ENCODE measurements around the gene SERP1. TPM values are rescaled to one million over a fixed set of nuclear protein-coding genes. Genes with fewer than 3 reads are reported as not detected.

SERP1 gene
- polyA plus RNA-seq, 1 of the 3 experiments (the other 2 are of a cell fraction): 77.4 TPM

DNA sequence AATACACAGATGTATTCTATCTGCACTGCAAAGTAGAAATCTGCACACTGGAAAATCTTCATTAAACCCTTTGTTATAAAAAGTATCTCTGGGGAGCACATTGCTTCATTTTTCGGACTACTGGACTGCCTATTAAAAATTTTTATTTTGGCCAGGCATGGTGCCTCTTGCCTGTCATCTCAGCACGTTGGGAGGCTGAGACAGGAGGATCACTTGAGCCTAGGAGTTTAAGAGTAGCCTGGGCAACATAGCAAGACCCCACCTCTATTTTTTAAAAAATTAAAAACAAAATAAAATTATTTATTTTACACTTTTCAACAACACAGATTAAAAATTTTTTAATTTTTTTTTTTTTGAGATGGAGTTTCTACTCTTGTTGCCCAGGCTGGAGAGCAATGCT, 6.0 kb downstream of the SERP1 start:
- H3F3A ChIP-seq (replicated peaks; ENCODE audit: insufficient read depth): peaks cover 18% of the 10 kb centered on the region
- H3K4me3 ChIP-seq (ENCODE audit: low read depth in 2 of 2, low read length in 1 of 2): no peak overlapping the region
- peaks cover 35% of the 10 kb centered on the region for H4K20me1 ChIP-seq (ENCODE audit: insufficient read depth)
- no peaks in the 10 kb centered on the region for H3K9me3 ChIP-seq
- ChIA-PET CTCF (no interaction called here), POLR2A (no interaction called here)
- H3K27me3 ChIP-seq (ENCODE audit: insufficient read depth): no peaks in the 10 kb centered on the region
- WGBS (ENCODE audit: low lambda C conversion rate): 98% methylated on average over 2 of the region's 2 CpGs
- H2AFZ ChIP-seq (ENCODE audit: low read depth): no peak overlapping the region
- H3K36me3 ChIP-seq (replicated peaks in 1 of 2; ENCODE audit: control insufficient read depth in 1 of 2, insufficient read depth in 2 of 2, low read length in 1 of 2): peaks cover 33 to 41% of the 10 kb centered on the region in 2 experiments
- no peak overlapping the region for H3K4me2 ChIP-seq
- DNase-seq: no peak
- no peaks in the 10 kb centered on the region for H3K9me2 ChIP-seq
- H3K4me1 ChIP-seq (ENCODE audit: control insufficient read depth in 1 of 2, insufficient read depth in 2 of 2, low read depth in 1 of 2, low read length in 1 of 2): peaks cover 0 to 5% of the 10 kb centered on the region in 2 experiments; a peak in 2 of 4 replicates
- no peak overlapping the region for H3K27ac ChIP-seq (ENCODE audit: low read depth in 2 of 2, low read length in 1 of 2)
- no peak overlapping the region for H3K9ac ChIP-seq
- TF ChIP-seq, protein P1, sequence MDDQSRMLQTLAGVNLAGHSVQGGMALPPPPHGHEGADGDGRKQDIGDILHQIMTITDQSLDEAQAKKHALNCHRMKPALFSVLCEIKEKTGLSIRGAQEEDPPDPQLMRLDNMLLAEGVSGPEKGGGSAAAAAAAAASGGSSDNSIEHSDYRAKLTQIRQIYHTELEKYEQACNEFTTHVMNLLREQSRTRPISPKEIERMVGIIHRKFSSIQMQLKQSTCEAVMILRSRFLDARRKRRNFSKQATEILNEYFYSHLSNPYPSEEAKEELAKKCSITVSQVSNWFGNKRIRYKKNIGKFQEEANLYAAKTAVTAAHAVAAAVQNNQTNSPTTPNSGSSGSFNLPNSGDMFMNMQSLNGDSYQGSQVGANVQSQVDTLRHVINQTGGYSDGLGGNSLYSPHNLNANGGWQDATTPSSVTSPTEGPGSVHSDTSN (IDR thresholded peaks at IDR 0.05): no peak
- TF ChIP-seq, protein P2, sequence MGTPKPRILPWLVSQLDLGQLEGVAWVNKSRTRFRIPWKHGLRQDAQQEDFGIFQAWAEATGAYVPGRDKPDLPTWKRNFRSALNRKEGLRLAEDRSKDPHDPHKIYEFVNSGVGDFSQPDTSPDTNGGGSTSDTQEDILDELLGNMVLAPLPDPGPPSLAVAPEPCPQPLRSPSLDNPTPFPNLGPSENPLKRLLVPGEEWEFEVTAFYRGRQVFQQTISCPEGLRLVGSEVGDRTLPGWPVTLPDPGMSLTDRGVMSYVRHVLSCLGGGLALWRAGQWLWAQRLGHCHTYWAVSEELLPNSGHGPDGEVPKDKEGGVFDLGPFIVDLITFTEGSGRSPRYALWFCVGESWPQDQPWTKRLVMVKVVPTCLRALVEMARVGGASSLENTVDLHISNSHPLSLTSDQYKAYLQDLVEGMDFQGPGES (IDR thresholded peaks at IDR 0.05; ENCODE audit: low read depth, low read length): no peak
- no peak for TF ChIP-seq MXI1 (IDR thresholded peaks at IDR 0.05; ENCODE audit: low read depth, low read length)
- TF ChIP-seq RAD21 (IDR thresholded peaks at IDR 0.05; ENCODE audit: low read length): no peak
- TF ChIP-seq MEF2A (IDR thresholded peaks at IDR 0.05; ENCODE audit: borderline replicate concordance, low read depth): no peak
- TF ChIP-seq EP300 (IDR thresholded peaks at IDR 0.05; ENCODE audit: borderline replicate concordance in 1 of 2, low read depth in 1 of 2, low read length in 1 of 2): no peak
- no peak for TF ChIP-seq TAF1 (IDR thresholded peaks at IDR 0.05; ENCODE audit: borderline replicate concordance, low read depth, low read length)
- no peak for TF ChIP-seq SMC3 (IDR thresholded peaks at IDR 0.05; ENCODE audit: low read depth, low read length)
- no peak for TF ChIP-seq GABPA (IDR thresholded peaks at IDR 0.05; ENCODE audit: low read depth)
- TF ChIP-seq FOSL2 (IDR thresholded peaks at IDR 0.05; ENCODE audit: borderline replicate concordance, low read depth): no peak
- TF ChIP-seq RCOR1 (IDR thresholded peaks at IDR 0.05; ENCODE audit: low read length): no peak
- TF ChIP-seq, protein P3, sequence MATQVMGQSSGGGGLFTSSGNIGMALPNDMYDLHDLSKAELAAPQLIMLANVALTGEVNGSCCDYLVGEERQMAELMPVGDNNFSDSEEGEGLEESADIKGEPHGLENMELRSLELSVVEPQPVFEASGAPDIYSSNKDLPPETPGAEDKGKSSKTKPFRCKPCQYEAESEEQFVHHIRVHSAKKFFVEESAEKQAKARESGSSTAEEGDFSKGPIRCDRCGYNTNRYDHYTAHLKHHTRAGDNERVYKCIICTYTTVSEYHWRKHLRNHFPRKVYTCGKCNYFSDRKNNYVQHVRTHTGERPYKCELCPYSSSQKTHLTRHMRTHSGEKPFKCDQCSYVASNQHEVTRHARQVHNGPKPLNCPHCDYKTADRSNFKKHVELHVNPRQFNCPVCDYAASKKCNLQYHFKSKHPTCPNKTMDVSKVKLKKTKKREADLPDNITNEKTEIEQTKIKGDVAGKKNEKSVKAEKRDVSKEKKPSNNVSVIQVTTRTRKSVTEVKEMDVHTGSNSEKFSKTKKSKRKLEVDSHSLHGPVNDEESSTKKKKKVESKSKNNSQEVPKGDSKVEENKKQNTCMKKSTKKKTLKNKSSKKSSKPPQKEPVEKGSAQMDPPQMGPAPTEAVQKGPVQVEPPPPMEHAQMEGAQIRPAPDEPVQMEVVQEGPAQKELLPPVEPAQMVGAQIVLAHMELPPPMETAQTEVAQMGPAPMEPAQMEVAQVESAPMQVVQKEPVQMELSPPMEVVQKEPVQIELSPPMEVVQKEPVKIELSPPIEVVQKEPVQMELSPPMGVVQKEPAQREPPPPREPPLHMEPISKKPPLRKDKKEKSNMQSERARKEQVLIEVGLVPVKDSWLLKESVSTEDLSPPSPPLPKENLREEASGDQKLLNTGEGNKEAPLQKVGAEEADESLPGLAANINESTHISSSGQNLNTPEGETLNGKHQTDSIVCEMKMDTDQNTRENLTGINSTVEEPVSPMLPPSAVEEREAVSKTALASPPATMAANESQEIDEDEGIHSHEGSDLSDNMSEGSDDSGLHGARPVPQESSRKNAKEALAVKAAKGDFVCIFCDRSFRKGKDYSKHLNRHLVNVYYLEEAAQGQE (IDR thresholded peaks at IDR 0.05; ENCODE audit: low read depth, low read length): no peak
- TF ChIP-seq YY1 (IDR thresholded peaks at IDR 0.05; ENCODE audit: low read depth): no peak
- TF ChIP-seq NRF1 (IDR thresholded peaks at IDR 0.05; ENCODE audit: low read depth, low read length): no peak
- no peak for TF ChIP-seq FOXJ3 (CRISPR knock-in tag; IDR thresholded peaks at IDR 0.05)
- TF ChIP-seq, protein P4, sequence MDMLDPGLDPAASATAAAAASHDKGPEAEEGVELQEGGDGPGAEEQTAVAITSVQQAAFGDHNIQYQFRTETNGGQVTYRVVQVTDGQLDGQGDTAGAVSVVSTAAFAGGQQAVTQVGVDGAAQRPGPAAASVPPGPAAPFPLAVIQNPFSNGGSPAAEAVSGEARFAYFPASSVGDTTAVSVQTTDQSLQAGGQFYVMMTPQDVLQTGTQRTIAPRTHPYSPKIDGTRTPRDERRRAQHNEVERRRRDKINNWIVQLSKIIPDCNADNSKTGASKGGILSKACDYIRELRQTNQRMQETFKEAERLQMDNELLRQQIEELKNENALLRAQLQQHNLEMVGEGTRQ (IDR thresholded peaks at IDR 0.05; ENCODE audit: borderline replicate concordance, low read depth, low read length): no peak
- TF ChIP-seq TEAD4 (IDR thresholded peaks at IDR 0.05; ENCODE audit: borderline replicate concordance, insufficient read depth): no peak
- TF ChIP-seq TCF12 (IDR thresholded peaks at IDR 0.05): no peak
- H3K79me2 ChIP-seq (ENCODE audit: insufficient read depth): peaks cover 44% of the 10 kb centered on the region
